HL-60 (cell line): Measurements from ENCODE around the gene MELTF.

Experiments
- DNase-seq, 2 experiments: peaks; one replicate each; pipeline ENCODE4 v3.0.0-alpha.2; 2010 to 2020; ENCODE audit warnings: low read depth in 1 of 2, low spot score in 1 of 2
- H3K27ac ChIP-seq: fragments of 250-450 bp; sonication (Bioruptor Pico); replicated peaks from 2 replicates; pipeline ENCODE4 v1.5.1; 2020; ENCODE audit warnings: mild to moderate bottlenecking, moderate library complexity
- H3K27me3 ChIP-seq: fragments of 250-450 bp; sonication (Bioruptor Pico); 2 replicates; pipeline ENCODE4 v1.5.1; 2021; ENCODE audit warnings: mild to moderate bottlenecking, moderate library complexity; ENCODE audit not compliant: insufficient read depth, poor library complexity, severe bottlenecking
- H3K4me3 ChIP-seq: replicated peaks from 2 replicates; pipeline ENCODE4 v1.5.1; 2011; ENCODE audit warnings: mild to moderate bottlenecking, control low read depth, low read length; ENCODE audit not compliant: insufficient read depth
- GABPA ChIP-seq: IDR thresholded peaks from 2 replicates; pipeline ENCODE4 v1.6.1; 2012; ENCODE audit warnings: low read depth
- POLR2AphosphoS5 ChIP-seq: IDR thresholded peaks from 2 replicates; pipeline ENCODE4 v1.6.1; 2012; ENCODE audit warnings: low read depth
- REST ChIP-seq: IDR thresholded peaks from 2 replicates; pipeline ENCODE4 v1.6.1; 2012; ENCODE audit warnings: low read depth; ENCODE audit not compliant: insufficient replicate concordance
- SPI1 ChIP-seq: IDR thresholded peaks from 2 replicates; pipeline ENCODE4 v1.6.1; 2012; ENCODE audit warnings: low read depth, mild to moderate bottlenecking, borderline replicate concordance
- TF ChIP-seq, protein P1 (sequence below): IDR thresholded peaks from one replicate; pipeline ENCODE4 v1.5.1; 2011; ENCODE audit warnings: low read length, control low read depth, inconsistent platforms; ENCODE audit not compliant: insufficient read depth

MELTF gene

DNA sequence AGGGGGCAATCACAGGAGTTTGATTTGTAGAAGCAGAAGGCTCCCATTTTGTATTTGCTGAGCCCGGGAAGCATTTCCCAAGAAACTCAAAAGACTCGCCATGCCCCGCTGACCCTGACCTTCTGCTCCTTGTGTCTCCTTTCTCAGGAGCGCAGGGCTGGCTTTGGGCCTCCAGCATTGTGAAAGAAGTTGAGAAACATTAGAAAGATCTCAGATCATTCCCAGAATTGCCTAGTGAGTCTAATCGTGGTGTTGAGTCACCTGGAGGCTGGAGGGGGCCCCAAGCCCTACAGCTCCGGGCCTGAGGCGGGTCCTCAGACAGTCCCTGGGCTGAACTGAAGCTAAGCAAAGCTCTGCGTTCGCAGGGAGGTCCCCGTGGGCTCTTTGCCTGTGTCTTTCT is 50.1 kb downstream of the MELTF start:
- TF ChIP-seq SPI1 (no peak), POLR2AphosphoS5 (no peak), REST (no peak)
- Histone ChIP-seq H3K4me3 (no peak overlapping the region), H3K27ac (no peak overlapping the region), H3K27me3 (no peaks in the 10 kb centered on the region)
- no peak for DNase-seq

GRCh38 chr3:196976941-196977340 is 52.7 kb downstream of the MELTF start:
- H3K27ac ChIP-seq, result no peak overlapping the region
- DNase-seq, result peak; percentile 30 to 39
- H3K4me3 ChIP-seq, result no peak overlapping the region
- H3K27me3 ChIP-seq, result no peaks in the 10 kb centered on the region
- TF ChIP-seq, protein P1, sequence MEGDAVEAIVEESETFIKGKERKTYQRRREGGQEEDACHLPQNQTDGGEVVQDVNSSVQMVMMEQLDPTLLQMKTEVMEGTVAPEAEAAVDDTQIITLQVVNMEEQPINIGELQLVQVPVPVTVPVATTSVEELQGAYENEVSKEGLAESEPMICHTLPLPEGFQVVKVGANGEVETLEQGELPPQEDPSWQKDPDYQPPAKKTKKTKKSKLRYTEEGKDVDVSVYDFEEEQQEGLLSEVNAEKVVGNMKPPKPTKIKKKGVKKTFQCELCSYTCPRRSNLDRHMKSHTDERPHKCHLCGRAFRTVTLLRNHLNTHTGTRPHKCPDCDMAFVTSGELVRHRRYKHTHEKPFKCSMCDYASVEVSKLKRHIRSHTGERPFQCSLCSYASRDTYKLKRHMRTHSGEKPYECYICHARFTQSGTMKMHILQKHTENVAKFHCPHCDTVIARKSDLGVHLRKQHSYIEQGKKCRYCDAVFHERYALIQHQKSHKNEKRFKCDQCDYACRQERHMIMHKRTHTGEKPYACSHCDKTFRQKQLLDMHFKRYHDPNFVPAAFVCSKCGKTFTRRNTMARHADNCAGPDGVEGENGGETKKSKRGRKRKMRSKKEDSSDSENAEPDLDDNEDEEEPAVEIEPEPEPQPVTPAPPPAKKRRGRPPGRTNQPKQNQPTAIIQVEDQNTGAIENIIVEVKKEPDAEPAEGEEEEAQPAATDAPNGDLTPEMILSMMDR, result no peak
- TF ChIP-seq REST (no peak), SPI1 (no peak), POLR2AphosphoS5 (no peak), GABPA (no peak)

DNA sequence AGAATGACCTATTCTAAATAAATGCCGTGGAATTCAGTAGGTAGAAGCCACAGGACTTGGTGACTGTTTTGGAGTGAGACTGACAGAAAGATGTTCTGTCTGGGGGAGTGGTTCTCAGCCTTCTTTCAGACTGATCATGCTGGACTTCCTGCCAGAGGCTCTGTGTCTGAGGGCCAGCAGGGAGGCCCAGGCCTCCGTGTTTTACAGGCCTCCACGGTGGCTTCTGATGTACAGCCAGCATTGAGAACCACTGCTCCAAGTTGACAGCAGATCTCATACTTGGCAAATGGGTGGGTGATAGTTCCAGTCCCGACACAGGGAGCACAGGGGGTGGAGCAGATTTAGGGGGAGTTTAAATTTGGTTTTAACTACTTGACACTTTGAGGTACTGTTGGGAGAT is 54.3 kb downstream of the MELTF start:
- no peaks in the 10 kb centered on the region for H3K27me3 ChIP-seq
- no peak for DNase-seq
- TF ChIP-seq SPI1 (no peak), REST (no peak), POLR2AphosphoS5 (no peak), GABPA (no peak)
- TF ChIP-seq, protein P1, result no peak
- H3K4me3 ChIP-seq, result no peak overlapping the region
- H3K27ac ChIP-seq, result no peak overlapping the region

GRCh38 chr3:196974661-196975060 is 55.0 kb downstream of the MELTF start:
- no peaks in the 10 kb centered on the region for H3K27me3 ChIP-seq
- TF ChIP-seq POLR2AphosphoS5 (no peak), GABPA (no peak), REST (no peak), SPI1 (no peak)
- TF ChIP-seq, protein P1, result no peak
- no peak for DNase-seq
- H3K27ac ChIP-seq, result no peak overlapping the region
- no peak overlapping the region for H3K4me3 ChIP-seq
